HG03066 (cell line): ENCODE measurements around the gene CNDP2.
"Not testable (repeated sequence)": the region's sequence is repeated elsewhere in the genome, so short reads cannot be mapped to it uniquely, and the experiment has no call there.

Experiments
- ATAC-seq: cut with Tn5 transposase; IDR thresholded peaks from one replicate; pipeline ENCODE4 v1.9.1; 2021; ENCODE audit warnings: low read depth; ENCODE audit not compliant: unreplicated experiment

CNDP2 gene

DNA sequence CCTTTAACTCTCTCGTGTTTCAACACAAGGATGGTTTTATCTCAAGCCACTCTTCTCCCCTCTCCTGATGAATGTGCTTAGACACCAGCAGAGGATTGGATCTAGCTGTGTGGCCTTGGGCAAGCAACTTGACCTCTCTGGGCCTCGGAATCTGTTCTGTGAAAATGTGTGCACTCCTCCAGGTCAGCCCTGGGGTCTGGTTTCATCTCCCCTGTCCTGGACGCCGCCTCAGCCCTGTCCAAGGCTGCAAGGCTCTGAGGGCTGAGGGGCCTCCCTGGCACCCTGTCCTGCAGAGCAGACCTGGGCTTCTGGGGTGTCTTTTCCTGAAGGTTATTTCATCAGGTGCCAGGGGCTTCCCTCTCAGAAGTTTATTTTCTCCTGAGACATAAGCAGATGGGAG, 66.6 kb downstream of the CNDP2 start:
- ATAC-seq: no peak

DNA sequence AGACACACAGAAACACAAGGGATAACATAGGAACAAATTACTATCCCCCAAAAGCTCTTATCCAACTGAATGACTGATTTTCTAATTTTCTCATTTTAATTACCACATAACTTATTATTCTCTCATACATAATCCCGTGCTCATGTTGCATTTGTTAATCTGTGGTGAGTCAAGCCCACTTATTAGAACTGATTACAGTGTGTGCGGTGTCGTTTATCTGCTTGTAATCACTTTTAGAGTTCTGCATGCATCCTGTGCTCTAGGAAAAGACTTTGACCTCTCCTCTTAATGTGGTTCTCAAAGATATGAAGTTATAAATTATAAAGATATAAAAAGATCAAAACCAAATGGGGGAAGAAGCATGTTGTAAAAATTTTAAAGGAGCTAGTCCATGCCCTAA, 67.8 kb downstream of the CNDP2 start:
- ATAC-seq: no peak

DNA sequence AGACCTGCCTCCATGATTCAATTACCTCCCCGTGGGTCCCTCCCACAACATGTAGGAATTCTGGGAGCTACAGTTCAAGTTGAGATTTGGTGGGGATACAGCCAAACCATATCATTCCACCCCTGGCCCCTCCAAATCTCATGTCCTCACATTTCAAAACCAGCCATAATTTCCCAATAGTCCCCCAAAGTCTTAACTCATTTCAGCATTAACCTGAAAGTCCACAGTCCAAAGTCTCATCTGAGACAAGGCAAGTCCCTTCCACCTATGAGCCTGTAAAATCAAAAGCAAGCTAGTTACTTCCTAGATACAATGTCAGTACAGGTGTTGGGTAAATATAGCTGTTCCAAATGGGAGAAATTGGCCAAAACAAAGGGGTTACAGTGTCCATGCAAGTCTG, 69.0 kb downstream of the CNDP2 start:
- ATAC-seq: not testable (repeated sequence)

DNA sequence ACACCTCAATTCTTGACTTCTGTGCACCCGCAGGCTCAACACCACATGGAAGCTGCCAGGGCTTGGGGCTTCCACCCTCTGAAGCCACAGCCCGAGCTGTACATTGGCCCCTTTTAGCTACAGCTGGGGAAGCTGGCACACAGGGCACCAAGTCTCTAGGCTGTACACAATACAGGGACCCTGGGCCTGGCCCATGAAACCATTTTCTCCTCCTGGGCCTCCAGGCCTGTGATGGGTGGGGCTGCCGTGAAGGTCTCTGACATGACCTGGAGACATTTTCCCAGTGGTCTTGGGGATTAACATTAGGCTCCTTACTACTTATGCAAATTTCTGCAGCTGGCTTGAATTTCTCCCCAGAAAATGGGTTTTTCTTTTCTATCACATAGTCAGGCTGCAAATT, 69.8 kb downstream of the CNDP2 start:
- not testable (repeated sequence) for ATAC-seq

DNA sequence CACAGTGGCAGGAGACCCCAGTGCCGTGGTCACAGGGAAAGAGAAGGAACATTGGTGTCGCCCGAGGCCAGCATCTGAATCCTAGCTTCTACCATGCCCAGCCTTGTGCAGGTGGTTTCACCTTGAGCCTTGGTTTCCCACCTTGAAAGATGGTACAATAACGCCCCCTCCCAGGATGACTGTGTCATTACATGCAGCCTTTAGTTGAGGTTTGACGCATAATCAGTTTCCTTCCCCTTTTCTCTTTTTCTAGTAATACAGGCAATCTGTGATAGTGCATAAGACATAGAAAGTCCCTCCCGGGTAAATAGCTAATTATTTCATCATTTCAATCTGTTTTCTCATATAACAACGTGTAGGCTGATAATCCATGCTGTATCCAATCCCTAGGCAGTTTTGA, 71.7 kb downstream of the CNDP2 start:
- no peak for ATAC-seq

DNA sequence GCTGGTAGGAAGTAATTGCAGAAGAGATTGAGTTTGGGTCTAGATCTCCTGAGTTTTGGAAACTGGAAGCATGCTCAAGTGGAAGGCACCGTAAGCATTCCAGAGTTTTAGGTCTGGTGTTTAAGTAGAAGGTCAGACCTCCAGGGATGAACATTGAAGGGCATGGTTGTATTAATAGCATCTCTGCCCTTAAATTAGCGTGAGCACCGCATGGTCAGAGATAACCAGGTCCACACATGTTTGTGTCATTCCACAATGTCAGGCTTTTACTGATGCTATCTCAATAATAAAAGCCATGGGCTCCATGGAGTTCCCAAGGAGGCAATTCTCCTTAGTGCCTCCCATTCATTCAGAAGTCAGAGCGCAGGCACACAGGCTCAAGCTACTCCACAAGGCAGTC, 73.2 kb downstream of the CNDP2 start:
- ATAC-seq: no peak

DNA sequence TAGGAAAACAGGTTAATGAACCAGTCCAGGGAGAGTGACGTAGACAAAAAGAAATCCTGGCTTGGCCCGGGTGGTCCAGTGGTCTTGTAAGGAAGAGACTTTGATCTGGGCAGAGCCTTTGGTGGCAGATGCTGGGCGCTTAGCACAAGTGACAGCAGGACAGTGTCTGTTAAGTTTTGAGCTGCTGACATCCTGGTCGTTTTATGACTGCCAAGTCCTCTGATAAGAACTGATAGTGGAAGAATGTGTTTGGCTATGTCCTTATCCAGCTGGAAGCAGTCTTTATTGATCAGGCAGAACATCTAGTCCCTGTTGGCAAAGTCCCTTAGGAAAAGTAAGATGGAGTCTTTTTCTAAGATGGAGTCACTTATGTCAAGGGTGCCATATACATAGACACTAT, 74.1 kb downstream of the CNDP2 start:
- ATAC-seq: no peak

DNA sequence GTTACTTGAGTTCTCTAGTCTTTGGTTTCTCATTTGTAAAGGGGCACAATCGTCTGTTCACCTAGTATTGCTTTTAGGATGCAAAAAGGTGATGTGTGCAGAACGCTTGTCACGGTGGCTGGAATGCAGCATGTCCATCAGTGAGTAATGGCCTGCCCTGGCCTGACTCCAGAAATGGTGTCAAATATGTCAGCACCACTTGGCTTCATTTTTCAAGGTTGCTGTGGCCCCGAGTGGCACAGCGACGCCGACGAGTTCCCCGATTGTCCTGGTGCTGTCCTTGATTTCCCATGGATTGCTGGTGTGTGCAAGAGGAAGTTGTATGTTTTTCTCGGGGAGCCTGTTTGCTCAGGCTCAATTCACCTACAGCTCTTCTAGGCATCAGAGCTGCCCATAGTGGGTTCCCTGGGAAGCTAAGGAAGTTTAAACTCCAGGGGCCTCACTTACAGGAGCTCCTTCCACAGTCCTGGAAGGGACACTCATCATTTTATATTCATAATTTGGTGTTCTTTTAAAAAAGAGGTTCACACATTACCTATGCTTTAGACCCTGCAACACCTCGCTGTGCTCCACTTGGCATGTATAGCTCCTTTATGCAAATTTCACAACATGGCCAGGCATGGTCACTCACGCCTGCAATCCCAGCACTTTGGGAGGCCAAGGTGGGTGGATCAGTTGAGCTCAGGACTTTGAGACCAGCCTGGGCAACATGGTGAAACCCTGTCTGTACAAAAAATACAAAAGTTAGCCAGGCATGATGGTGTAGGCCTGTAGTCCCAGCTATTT, 75.9 kb downstream of the CNDP2 start:
- no peak for ATAC-seq

DNA sequence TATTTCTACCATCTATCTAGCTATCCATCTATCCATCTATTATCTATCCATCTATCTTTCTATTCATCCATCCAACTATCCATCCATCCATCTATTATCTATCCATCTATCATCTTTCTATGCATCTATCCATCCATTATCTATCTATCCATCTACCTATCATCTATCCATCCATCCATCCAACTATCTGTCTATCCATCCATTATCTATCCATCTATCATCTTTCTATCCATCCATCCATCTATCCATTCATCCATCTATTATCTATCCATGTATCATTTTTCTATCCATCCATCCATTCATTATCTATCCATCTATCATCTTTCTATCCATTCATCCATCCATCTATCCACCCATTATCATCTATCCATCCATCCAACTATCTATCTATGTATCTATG, 76.9 kb downstream of the CNDP2 start:
- ATAC-seq: no peak
